NCI-H1092 treated with DMSO at 0.1 percent for 48 hours (cell line): ENCODE results near the gene APOD.

ENCODE experiments used
- DNase-seq: peaks from one replicate; lab custom pipeline; 2025; lab: John Stamatoyannopoulos, UW

The APOD gene

DNA sequence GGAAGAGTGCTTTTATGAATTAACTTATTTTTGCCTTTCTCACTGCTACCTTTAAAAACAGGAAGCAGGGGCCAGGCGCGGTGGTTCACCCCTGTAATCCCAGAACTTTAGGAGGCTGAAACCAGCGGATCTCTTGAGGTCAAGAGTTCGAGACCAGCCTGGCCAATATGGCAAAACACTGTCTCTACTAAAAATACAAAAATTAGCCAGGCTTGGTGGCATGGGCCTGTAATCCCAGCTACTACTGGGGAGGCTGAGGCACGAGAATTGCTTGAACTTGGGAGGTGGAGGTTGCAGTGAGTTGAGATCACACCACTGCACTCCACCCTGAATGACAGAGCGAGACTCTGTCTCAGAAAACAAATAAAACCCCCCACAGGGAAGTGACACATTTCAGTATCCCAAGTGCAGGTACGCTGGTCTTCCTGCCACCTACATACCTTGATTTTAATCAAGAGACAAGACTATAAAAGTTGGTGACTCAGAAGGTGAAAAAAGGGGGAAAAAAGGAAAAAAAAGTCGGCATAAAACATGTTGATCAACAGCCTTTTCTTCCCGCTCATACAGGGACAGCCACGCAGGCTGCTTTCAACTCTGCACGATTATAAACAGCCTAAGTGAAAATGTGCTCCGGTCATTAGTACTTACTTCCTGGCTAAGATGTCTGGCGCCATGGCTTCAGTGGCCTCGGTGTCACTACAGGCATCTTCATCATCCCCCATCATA is 59.4 kb downstream of the APOD start:
- no peak for DNase-seq

DNA sequence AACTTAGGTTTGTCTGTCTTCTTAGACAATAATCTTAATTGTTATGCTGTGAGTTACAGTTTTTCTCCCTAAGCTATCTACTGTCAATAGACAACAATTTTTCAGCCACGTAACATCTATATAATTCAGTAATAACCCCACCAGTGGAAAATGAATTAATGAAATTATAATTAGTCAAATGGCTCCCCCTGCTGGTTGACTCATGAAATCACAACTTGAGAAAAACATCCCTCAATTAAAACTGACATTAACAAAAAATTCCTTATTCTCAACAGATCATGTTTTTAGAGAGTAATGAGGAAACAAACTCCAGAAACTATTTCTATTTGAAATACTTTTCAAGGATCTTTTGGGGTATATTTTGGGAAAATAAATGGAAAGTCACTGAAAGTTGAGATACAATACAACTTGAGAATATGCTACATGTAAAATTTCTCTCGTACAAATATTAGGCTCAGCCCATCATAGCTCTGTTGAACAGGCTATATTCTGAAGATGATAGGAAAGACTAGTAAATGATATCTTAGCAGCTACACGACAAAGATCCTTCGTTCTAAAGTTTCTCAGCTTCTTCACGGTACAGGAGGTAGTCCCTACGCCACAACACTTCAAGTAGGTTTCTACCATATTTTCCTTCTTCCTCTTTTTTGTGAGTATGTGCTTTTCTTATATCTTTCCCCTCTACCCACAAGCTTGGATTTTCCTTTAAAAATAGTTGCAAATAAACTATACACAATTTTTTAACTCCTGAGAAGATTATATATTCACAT is 61.3 kb downstream of the APOD start:
- peak; percentile 35 for DNase-seq
